GM12865 (cell line): ENCODE results near the gene SLC24A4.

ENCODE experiments used
- DNase-seq: peaks from one replicate; pipeline ENCODE4 v3.0.0; 2010; ENCODE audit warnings: low read depth
- H3K4me3 ChIP-seq: 2 replicates; pipeline ENCODE4 v1.5.1; 2011; ENCODE audit warnings: mild to moderate bottlenecking, low read depth, low read length, control low read depth
- TF ChIP-seq, protein P1 (sequence below): IDR thresholded peaks from 2 replicates; pipeline ENCODE4 v1.5.1; 2011; ENCODE audit warnings: low read length, control low read depth, low read depth, inconsistent platforms; ENCODE audit not compliant: insufficient read depth; ENCODE audit errors: missing control alignments

Gene SLC24A4

DNA sequence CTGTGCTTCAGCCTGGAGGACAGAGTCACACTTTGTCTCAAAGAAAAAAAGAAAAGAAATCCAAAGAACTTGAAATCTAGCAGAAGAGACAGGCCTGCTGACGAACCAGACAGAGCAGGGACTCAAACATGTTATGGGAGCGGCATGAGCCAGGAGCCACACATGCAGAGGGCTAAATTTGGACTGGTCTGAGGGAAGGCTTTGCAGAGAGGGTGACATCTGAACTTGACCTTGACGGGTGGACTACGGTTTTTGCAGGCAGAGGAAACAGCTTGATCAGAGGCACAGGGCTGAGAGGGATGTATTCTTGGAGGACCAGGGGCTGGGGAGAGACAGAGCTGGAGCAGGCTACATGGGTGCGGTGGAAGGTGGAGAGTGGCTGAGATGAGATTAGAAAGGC lies 20.5 kb upstream of the SLC24A4 start:
- no peak for DNase-seq
- TF ChIP-seq, protein P1, sequence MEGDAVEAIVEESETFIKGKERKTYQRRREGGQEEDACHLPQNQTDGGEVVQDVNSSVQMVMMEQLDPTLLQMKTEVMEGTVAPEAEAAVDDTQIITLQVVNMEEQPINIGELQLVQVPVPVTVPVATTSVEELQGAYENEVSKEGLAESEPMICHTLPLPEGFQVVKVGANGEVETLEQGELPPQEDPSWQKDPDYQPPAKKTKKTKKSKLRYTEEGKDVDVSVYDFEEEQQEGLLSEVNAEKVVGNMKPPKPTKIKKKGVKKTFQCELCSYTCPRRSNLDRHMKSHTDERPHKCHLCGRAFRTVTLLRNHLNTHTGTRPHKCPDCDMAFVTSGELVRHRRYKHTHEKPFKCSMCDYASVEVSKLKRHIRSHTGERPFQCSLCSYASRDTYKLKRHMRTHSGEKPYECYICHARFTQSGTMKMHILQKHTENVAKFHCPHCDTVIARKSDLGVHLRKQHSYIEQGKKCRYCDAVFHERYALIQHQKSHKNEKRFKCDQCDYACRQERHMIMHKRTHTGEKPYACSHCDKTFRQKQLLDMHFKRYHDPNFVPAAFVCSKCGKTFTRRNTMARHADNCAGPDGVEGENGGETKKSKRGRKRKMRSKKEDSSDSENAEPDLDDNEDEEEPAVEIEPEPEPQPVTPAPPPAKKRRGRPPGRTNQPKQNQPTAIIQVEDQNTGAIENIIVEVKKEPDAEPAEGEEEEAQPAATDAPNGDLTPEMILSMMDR = no peak
- H3K4me3 ChIP-seq = no peak overlapping the region

DNA sequence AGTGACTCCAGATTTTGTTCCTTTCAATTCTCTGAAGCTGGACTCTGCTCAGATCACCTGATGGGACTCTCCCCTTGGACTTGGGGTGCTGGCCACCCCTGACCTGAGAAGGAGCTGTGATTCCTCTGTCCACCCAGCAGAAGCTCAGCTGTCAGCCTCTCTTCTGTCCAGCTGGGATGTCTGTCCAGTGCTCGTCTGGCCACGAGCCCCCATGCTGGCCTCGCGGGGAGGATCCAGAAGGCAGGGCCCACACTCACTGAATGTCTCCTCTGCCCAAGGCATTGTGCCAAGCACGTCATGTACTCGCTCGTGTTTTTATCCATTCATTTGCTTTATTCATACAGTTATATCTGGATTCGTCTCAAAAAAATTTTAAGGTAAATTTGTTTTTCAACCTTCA lies 14.2 kb upstream of the SLC24A4 start:
- no peak for DNase-seq
- H3K4me3 ChIP-seq = no peak overlapping the region
- TF ChIP-seq, protein P1 = no peak

DNA sequence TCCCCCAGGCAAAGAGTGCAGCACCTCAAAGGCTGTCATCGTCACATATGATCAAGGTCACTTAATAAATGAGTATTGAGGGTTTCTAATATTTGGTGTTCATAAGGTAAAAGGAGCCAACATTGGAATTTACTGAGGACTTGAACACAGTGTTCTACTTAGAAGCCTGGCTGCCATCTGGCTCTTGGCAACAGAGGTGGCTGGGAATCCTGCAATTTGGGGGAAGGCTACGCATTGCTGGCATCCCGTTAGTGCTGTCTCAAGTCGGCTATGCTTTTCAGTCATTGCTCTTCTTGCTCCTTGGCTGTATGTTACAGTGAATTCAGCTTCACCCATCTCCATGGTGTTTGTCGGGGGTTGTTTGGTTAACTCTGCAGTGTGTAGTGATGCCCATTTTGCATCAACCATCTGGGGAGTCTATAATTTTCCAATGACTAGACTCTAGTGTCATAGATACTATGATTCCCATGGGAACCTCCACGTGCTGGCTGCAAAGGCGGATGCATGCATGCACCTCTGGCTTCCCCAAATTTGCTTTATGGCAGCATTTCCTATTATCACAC lies 12.9 kb upstream of the SLC24A4 start:
- TF ChIP-seq, protein P1 = no peak
- no peak for DNase-seq
- no peak overlapping the region for H3K4me3 ChIP-seq

DNA sequence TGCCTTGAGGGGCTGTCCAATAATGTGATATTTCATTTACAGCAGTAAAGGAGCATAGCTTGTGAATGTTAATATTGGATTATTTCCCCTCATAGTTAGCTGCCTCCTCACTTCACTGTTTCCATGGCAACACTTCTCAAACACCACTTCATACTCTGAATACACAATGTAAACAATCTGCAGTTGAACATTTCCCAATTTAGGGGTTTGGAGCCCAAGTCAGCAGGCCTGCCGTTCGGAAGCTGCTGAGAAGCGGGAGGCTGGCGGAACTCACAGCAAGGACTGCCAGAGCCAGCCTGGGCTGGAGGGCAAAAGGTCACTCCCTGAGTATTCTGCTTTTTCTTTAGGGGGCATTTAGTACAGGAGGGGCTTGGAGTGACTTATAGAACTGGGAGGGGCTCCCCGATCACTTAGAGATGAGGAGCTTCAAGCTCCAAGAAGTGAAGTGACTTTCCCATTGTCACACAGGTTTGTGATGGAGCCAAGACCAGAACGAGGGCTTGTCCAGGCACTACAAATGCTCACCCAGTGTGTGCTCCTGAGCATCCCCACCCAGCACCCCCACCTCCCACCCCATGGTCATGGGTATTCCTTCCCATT lies 12.1 kb upstream of the SLC24A4 start:
- H3K4me3 ChIP-seq = no peak overlapping the region
- TF ChIP-seq, protein P1 = no peak
- no peak for DNase-seq

DNA sequence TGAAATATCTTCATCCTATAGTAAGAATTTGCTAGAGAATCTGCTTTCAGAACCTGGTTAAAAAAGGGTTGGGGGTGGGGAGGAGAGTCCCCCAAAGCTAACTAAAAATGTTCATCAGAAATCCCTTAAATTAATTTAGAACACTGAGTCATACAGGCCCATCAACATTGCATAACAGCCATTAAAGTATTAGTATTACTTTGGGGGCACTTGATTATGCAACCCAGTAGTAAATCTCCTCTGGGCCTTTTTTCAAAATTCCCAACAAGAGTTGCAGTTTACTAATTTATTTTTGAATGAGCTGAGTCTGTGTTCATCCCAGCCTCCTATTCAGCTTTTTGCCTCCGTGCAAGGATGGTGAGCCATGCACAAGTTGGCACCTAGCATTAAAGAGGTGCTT lies 8.8 kb upstream of the SLC24A4 start:
- no peak overlapping the region for H3K4me3 ChIP-seq
- DNase-seq = no peak
- TF ChIP-seq, protein P1 = no peak

DNA sequence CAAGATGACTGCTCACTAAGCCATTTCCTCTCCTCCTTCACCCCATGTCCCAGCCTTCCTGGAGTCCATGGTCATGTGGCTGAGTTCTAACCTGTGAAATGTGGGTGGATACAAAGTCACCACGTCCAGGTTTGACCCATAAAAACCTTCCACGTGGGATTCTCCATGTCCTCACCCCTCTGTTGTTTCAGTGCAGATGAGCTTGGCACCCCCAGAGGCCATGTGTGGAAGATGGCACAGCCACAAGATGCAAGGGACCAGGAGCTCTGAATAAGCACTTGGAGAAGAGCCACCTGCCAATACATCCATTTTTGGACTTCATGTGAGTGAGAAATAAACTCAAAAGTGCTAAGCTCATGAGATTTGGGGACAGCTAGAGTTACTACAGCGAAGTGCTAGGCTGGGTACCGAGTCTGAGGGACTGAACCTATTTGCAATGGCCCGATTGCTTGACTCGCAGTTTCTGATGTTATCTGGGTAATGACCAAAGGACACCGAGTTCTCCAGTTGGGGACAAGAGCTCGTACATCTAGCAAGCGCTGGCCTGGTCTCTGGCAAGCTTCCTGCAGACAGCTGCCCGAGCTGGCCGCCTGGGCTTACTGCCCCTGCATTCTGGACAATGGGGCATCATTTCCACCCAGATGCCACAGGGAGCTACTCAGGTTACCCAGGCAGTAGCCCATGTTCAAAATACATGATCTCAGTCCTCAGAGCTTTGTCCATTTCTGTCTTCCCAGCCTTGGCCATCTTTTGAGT lies 7.7 kb upstream of the SLC24A4 start:
- no peak overlapping the region for H3K4me3 ChIP-seq
- TF ChIP-seq, protein P1 = no peak
- DNase-seq = no peak
